ENCODE results near the gene NDUFS7. TPM values are rescaled to one million over a fixed set of nuclear protein-coding genes. Genes with fewer than 3 reads are reported as not detected.

NDUFS7 gene
- total RNA-seq, 4 donors from 2014 or later = 77.7 to 106 (median 86.1) TPM

DNA sequence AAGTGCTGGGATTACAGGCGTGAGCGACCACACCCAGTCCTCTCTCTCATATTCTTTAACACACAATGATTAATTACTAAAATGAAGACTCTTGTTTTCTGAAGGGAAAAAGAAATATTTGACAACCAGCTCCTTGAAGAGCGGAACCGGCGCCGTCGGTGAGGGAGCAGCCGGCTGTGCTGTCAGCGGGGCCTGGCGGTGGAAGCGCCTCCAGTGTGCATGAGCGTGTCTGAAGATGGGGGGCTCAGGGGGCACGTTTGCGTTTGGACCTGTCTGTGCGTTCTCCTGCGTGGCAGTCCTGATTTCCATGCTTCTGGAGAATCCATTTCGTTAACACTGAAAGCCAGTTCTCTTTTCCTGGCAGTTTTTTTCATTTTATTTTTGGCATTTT, 7.3 kb upstream of the NDUFS7 start:
- H3K27me3 ChIP-seq = no peaks in the 10 kb centered on the region
- H3K4me1 ChIP-seq = peaks cover 0 to 30% (median 11%) of the 10 kb centered on the region in 3 donors
- H3K4me3 ChIP-seq = no peak overlapping the region
- H3K27ac ChIP-seq = no peak overlapping the region
- 92 to 98% methylated on average over 7 to 13 of the region's 17 CpGs for WGBS, 2 donors (ENCODE audit: low coverage in 1 of 2)
- H3K36me3 ChIP-seq = peaks cover 0 to 59% of the 10 kb centered on the region in 2 donors
- H3K9me3 ChIP-seq = no peaks in the 10 kb centered on the region
- TF ChIP-seq EP300 (IDR thresholded peaks at IDR 0.05) (no peak), POLR2AphosphoS5 (IDR thresholded peaks at IDR 0.05) (no peak), POLR2A (IDR thresholded peaks at IDR 0.05) (no peak)
- TF ChIP-seq, protein P1, sequence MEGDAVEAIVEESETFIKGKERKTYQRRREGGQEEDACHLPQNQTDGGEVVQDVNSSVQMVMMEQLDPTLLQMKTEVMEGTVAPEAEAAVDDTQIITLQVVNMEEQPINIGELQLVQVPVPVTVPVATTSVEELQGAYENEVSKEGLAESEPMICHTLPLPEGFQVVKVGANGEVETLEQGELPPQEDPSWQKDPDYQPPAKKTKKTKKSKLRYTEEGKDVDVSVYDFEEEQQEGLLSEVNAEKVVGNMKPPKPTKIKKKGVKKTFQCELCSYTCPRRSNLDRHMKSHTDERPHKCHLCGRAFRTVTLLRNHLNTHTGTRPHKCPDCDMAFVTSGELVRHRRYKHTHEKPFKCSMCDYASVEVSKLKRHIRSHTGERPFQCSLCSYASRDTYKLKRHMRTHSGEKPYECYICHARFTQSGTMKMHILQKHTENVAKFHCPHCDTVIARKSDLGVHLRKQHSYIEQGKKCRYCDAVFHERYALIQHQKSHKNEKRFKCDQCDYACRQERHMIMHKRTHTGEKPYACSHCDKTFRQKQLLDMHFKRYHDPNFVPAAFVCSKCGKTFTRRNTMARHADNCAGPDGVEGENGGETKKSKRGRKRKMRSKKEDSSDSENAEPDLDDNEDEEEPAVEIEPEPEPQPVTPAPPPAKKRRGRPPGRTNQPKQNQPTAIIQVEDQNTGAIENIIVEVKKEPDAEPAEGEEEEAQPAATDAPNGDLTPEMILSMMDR (IDR thresholded peaks at IDR 0.05) = no peak
- ATAC-seq = no peak

DNA sequence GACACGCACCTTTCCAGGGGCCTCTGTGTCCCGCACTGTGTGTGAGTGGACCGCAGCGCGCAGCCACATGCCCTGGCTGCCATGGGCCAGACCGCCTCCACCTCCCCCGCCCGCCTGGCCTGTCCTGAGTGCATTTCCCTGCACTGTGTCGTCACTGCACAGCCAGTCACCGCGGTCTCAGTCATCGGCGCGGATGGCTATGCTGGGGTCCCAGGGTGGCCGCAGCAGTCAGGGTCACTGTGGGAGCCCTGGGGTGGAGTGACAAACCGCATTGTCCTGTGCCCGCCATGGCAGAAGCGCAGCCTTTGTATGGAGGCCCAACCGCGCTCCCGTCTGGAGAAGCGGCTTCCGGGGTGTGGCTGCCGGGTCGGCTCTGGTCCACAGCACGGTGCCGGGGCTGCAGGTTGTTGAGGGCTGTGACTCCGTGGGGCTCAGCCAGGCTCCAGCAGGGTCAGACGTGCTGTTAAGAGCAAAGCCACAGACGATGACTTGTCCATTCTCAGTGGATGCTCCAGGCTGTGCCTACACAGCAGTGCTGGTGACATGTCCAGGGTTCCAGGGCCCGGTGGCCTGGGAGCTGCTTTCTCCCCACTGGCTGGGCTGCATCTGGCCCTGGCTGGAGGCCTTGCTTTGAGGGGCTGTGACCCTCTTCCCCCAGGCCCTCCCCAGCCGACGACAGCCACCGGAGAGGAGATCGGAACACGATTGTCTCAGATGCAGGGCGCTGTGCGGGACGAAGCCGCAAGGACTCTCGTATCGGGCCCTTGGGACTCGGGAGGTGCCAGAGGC, 6.3 kb upstream of the NDUFS7 start:
- Histone ChIP-seq H3K27me3 (no peaks in the 10 kb centered on the region), H3K36me3 (peaks cover 0 to 50% of the 10 kb centered on the region in 2 donors), H3K4me3 (no peak overlapping the region), H3K9me3 (no peaks in the 10 kb centered on the region), H3K4me1 (peaks cover 0 to 36% (median 11%) of the 10 kb centered on the region in 3 donors), H3K27ac (no peak overlapping the region)
- no peak for ATAC-seq
- TF ChIP-seq EP300 (IDR thresholded peaks at IDR 0.05) (no peak), POLR2A (IDR thresholded peaks at IDR 0.05) (no peak), POLR2AphosphoS5 (IDR thresholded peaks at IDR 0.05) (no peak)
- TF ChIP-seq, protein P1 (IDR thresholded peaks at IDR 0.05) = no peak
- WGBS, 2 donors (ENCODE audit: low coverage in 1 of 2) = 90% methylated on average over 4 of the region's 43 CpGs; no CpG with 5 or more reads in 1 of the 2 donors

DNA sequence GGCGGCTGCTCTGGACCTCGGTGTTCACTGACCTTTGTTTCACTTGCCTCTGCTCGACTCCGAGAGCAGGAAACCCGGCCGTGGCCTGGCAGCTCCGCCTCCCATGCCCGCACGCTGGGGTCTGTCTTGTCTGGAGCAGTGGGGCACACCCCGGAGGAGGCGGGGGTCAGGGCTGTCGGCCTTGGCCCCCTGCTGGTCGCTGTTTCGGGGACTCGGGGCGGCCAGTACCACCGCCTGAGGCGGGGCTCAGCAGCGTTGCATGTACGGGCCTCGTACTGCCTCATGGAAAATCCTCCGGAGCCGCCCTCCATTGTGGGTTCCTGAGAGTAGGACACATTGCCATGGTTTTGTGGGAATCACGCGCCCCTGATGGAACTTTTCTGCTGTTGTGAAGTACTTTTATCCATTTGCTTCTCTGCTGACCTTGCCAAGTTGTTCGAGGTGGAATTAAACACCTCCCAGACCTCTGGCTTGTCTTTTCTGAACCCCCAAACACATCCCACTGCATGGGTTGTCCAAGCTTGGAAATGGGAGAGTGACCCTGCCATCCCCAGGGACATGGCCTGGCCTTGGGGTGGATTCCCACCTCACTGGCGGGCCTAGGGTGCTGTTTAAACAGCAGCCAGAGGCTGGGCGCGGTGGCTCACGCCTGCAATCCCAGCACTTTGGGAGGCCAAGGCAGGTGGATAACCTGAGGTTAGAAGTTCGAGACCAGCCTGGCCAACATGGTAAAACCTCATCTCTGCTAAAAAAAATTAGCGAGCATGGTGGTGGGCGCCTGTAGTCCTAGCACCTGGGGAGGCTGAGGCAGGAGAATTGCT, 5.5 kb upstream of the NDUFS7 start:
- Histone ChIP-seq H3K27ac (no peak overlapping the region), H3K36me3 (peaks cover 0 to 42% of the 10 kb centered on the region in 2 donors), H3K4me1 (peaks cover 0 to 28% (median 5%) of the 10 kb centered on the region in 3 donors), H3K9me3 (no peaks in the 10 kb centered on the region), H3K27me3 (no peaks in the 10 kb centered on the region), H3K4me3 (no peak overlapping the region)
- TF ChIP-seq EP300 (IDR thresholded peaks at IDR 0.05) = no peak
- TF ChIP-seq POLR2AphosphoS5 (IDR thresholded peaks at IDR 0.05) = no peak
- TF ChIP-seq, protein P1 (IDR thresholded peaks at IDR 0.05) = no peak
- TF ChIP-seq POLR2A (IDR thresholded peaks at IDR 0.05) = no peak
- peak; percentile 8 for ATAC-seq
- 82% methylated on average over 2 of the region's 33 CpGs; no CpG with 5 or more reads in 1 of the 2 donors for WGBS, 2 donors (ENCODE audit: low coverage in 1 of 2)

DNA sequence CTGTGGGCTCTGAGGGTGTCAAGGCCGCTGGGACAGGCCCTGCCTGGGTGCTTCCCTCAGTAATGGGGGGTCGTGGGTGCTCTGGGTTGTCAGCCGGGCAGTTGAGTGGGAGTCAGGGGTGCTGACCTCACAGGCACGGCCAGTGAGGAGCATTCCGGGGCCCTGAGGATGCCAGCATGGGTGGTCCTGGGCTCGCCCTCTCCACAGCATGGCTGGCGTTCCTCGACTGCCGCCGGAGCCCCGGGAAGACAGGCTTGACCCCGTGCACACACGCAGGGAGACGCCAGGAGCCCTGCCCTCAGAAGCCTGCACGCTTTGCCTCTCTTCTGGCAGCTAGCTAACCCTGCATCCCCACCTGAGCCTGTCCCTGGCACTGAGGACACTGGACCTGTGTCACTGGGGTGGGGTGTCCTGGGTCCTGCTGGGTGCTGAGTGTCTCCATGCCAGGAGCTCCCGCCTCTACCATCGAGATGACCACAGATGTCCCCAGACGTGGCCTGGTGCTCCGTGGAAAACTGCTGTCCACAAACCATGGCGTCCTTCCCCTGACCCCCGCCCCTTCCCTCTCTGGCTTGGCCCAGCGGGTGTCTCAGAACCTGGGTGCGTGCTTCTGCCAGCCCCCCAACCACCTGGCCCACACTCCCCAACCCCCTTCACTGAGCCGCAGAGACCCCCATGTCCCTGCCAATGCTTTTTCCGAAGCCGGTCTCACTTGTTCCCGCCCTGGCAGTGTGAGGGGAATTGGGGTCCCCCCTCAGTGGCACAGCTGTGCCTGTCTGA, 4.4 kb upstream of the NDUFS7 start:
- Histone ChIP-seq H3K9me3 (no peaks in the 10 kb centered on the region), H3K4me3 (no peak overlapping the region), H3K36me3 (peaks cover 0 to 30% of the 10 kb centered on the region in 2 donors), H3K4me1 (peaks cover 0 to 19% (median 0%) of the 10 kb centered on the region in 3 donors), H3K27ac (no peak overlapping the region), H3K27me3 (no peaks in the 10 kb centered on the region)
- no peak for ATAC-seq
- TF ChIP-seq EP300 (IDR thresholded peaks at IDR 0.05) = no peak
- TF ChIP-seq, protein P1 (IDR thresholded peaks at IDR 0.05) = no peak
- TF ChIP-seq POLR2AphosphoS5 (IDR thresholded peaks at IDR 0.05) = no peak
- no peak for TF ChIP-seq POLR2A (IDR thresholded peaks at IDR 0.05)
- 64% methylated on average over 7 of the region's 27 CpGs; no CpG with 5 or more reads in 1 of the 2 donors for WGBS, 2 donors (ENCODE audit: low coverage in 1 of 2)
